OCI-LY7 (cell line): ENCODE results near the gene TMEM31. TPM values are rescaled to one million over a fixed set of nuclear protein-coding genes. Genes with fewer than 3 reads are reported as not detected.
A peak's percentile ranks its signal among the peaks of the same experiment; 100 is the strongest.

Source experiments
- BruUV-seq: library from RNA; stranded (reverse); fragments of 400-500 nt; replicated peaks from 2 replicates; lab custom pipeline; 2021; lab: Mats Ljungman, UMichigan
- CTCF ChIA-PET: fragments of 300-600 bp; sonication (Branson Sonifier 250); formaldehyde crosslinking; loops from one replicate; lab custom pipeline; 2022; ENCODE audit warnings: antibody characterized with exemption; ENCODE audit not compliant: unreplicated experiment; lab: Charles Lee
- POLR2A ChIA-PET: fragments of 300-600 bp; sonication (Branson Sonifier 250); formaldehyde crosslinking; loops from one replicate; lab custom pipeline; 2022; ENCODE audit warnings: antibody characterized with exemption; lab: Charles Lee
- DNase-seq: peaks from one replicate; pipeline ENCODE4 v3.0.0-alpha.2; 2015; ENCODE audit warnings: low spot score
- H2AFZ ChIP-seq: fragments of 200-600 bp; sonication (generic), shearing (Covaris generic); 2 replicates; pipeline ENCODE4 v1.6.1; 2014; ENCODE audit warnings: mild to moderate bottlenecking, antibody characterized with exemption, low read length, moderate library complexity
- H3K27ac ChIP-seq: fragments of 200-600 bp; sonication (generic); 2 replicates; pipeline ENCODE4 v1.5.1; 2014; ENCODE audit warnings: mixed run types, low read depth, mild to moderate bottlenecking, moderate library complexity, low read length, inconsistent platforms; ENCODE audit not compliant: poor library complexity, severe bottlenecking
- H3K36me3 ChIP-seq: fragments of 200-600 bp; sonication (generic); 2 replicates; pipeline ENCODE4 v1.6.1; 2014; ENCODE audit warnings: mild to moderate bottlenecking, antibody characterized with exemption, low read length, moderate library complexity, mixed read lengths; ENCODE audit not compliant: insufficient read depth
- H3K4me1 ChIP-seq: fragments of 200-600 bp; sonication (generic); 2 replicates; pipeline ENCODE4 v1.5.1; 2014; ENCODE audit warnings: mild to moderate bottlenecking, low read length; ENCODE audit not compliant: insufficient read depth, poor library complexity, severe bottlenecking
- H3K4me2 ChIP-seq: fragments of 200-600 bp; sonication (generic); 2 replicates; pipeline ENCODE4 v1.6.1; 2014; ENCODE audit warnings: mild to moderate bottlenecking, low read length
- H3K4me3 ChIP-seq: fragments of 200-600 bp; sonication (generic); 2 replicates; pipeline ENCODE4 v1.5.1; 2014; ENCODE audit warnings: mild to moderate bottlenecking, low read depth, low read length; ENCODE audit not compliant: poor library complexity, severe bottlenecking
- H3K79me2 ChIP-seq: fragments of 200-600 bp; sonication (generic); 2 replicates; pipeline ENCODE4 v1.6.1; 2016; ENCODE audit warnings: low read depth, mild to moderate bottlenecking, low read length, moderate library complexity, mixed read lengths; ENCODE audit not compliant: insufficient read depth
- H3K9me2 ChIP-seq: fragments of 200-600 bp; sonication (generic); 2 replicates; pipeline ENCODE4 v1.6.1; 2016; ENCODE audit warnings: mild to moderate bottlenecking, low read length, mixed read lengths; ENCODE audit not compliant: insufficient read depth
- H3K9me3 ChIP-seq: fragments of 200-600 bp; sonication (generic); 2 replicates; pipeline ENCODE4 v1.6.1; 2014; ENCODE audit warnings: mild to moderate bottlenecking, mixed run types, low read length, mixed read lengths
- H4K20me1 ChIP-seq: fragments of 200-600 bp; sonication (generic); 2 replicates; pipeline ENCODE4 v1.6.1; 2014; ENCODE audit warnings: mild to moderate bottlenecking, antibody characterized with exemption, low read length, moderate library complexity, mixed read lengths; ENCODE audit not compliant: insufficient read depth
- CTCF ChIP-seq: fragments of 200-600 bp; sonication (generic); conservative IDR thresholded peaks from 2 replicates; pipeline ENCODE4 v1.5.1; 2014; ENCODE audit warnings: mild to moderate bottlenecking, antibody characterized with exemption, low read length, moderate library complexity, mixed read lengths
- EZH2phosphoT487 ChIP-seq: fragments of 200-600 bp; sonication (generic); IDR thresholded peaks from 2 replicates; pipeline ENCODE4 v1.6.1; 2018; ENCODE audit warnings: low read depth, borderline replicate concordance, mild to moderate bottlenecking, mixed run types, antibody characterized with exemption, low read length, moderate library complexity, mixed read lengths
- intact Hi-C: fragments of 100-400 bp; cut with micrococcal nuclease; formaldehyde crosslinking; loops from one replicate; pipeline ENCODE4 v1.10.0; 2022; ENCODE audit not compliant: unreplicated experiment
- total RNA-seq, 2 experiments: library from RNA; depleted of rRNA in 1 of 2; stranded (reverse); fragments of >200 nt in 1 of 2; shearing (Covaris generic) in 1 of 2; gene quantifications; 2 replicates each; pipeline ENCODE4 v1.2.3, GENCODE V29; 2014 to 2022

The TMEM31 gene
- total RNA-seq, 2 experiments from 2014 or later, result 0.65 TPM; not detected in 1

GRCh38 chrX:103681443-103681842, 29.3 kb upstream of the TMEM31 start:
- Histone ChIP-seq H3K4me1 (peaks cover 7% of the 10 kb centered on the region), H3K4me3 (no peak overlapping the region), H4K20me1 (peaks cover 5% of the 10 kb centered on the region; the same call in 1 of the 2 replicates), H3K9me3 (no peaks in the 10 kb centered on the region), H3K27ac (no peak overlapping the region), H2AFZ (no peak overlapping the region), H3K36me3 (peaks cover 77% of the 10 kb centered on the region), H3K4me2 (no peak overlapping the region), H3K79me2 (peaks cover 40% of the 10 kb centered on the region), H3K9me2 (no peaks in the 10 kb centered on the region)
- no peak for TF ChIP-seq EZH2phosphoT487
- no TSS peak for BruUV-seq
- ChIA-PET CTCF (no interaction called here), POLR2A (no interaction called here)
- intact Hi-C loops, result no loop called here
- no peak for DNase-seq

GRCh38 chrX:103685396-103685795, 25.3 kb upstream of the TMEM31 start:
- POLR2A ChIA-PET, result interaction anchor here (0.6 to 1.5 kb wide), 5 partner anchors 13 to 474 kb away, joined by 3 to 5 read pairs (median 3); partner anchors contain the start of gene TCEAL8
- Histone ChIP-seq H3K27ac (peak overlapping the region; percentile 90), H4K20me1 (0 out of 2 replicates have a peak, but pooled peaks cover 5% of the 10 kb centered on the region), H3K9me3 (no peaks in the 10 kb centered on the region), H3K9me2 (no peaks in the 10 kb centered on the region), H3K79me2 (peaks cover 46% of the 10 kb centered on the region), H3K36me3 (peaks cover 46% of the 10 kb centered on the region), H2AFZ (no peak overlapping the region), H3K4me2 (peak overlapping the region; percentile 69), H3K4me1 (peaks cover 16% of the 10 kb centered on the region), H3K4me3 (peak overlapping the region; percentile 92)
- CTCF ChIA-PET, result no interaction called here
- TF ChIP-seq CTCF, result no peak
- no peak for TF ChIP-seq EZH2phosphoT487
- DNase-seq, result peak; percentile 3
- no TSS peak for BruUV-seq
- intact Hi-C loops, result no loop called here

GRCh38 chrX:103686199-103687072, 24.3 kb upstream of the TMEM31 start, which contains the start of gene MORF4L2:
MORF4L2 (minus strand) TSS chrX:103686699; CDS start chrX:103677027, 9,672 bp downstream.
- no peak for TF ChIP-seq EZH2phosphoT487
- no peak for TF ChIP-seq CTCF
- CTCF ChIA-PET, result no interaction called here
- BruUV-seq, result TSS peak; percentile 81
- Histone ChIP-seq H3K9me2 (no peaks in the 10 kb centered on the region), H3K4me3 (peak within 1 kb of the TSS; percentile 92), H4K20me1 (0 out of 2 replicates have a peak, but pooled peaks cover 5% of the 10 kb centered on the region), H3K79me2 (peaks cover 46% of the 10 kb centered on the region), H2AFZ (peak within 1 kb of the TSS; percentile 88; the same call in 1 of the 2 replicates), H3K4me1 (peaks cover 16% of the 10 kb centered on the region), H3K9me3 (no peaks in the 10 kb centered on the region), H3K27ac (peak within 1 kb of the TSS; percentile 90), H3K36me3 (peaks cover 35% of the 10 kb centered on the region), H3K4me2 (peak within 1 kb of the TSS; percentile 82)
- POLR2A ChIA-PET, result interaction anchor here (0.6 to 1.5 kb wide), 5 partner anchors 14 to 431 kb away, joined by 3 to 5 read pairs (median 3); partner anchors contain the start of gene TCEAL8
- peak; percentile 95 for DNase-seq
- intact Hi-C loops, result loop anchor here (1.0 to 2.0 kb wide), 4 partner anchors 58 to 480 kb away; partner anchors contain the start of genes FAM199X and TCEAL1
